HG03571 (cell line): ENCODE measurements around the gene RAVER1.

Experiments used
- ATAC-seq: cut with Tn5 transposase; IDR thresholded peaks from one replicate; pipeline ENCODE4 v1.9.1; 2021; ENCODE audit not compliant: unreplicated experiment

The RAVER1 gene

GRCh38 chr19:10318807-10319682, 14.3 kb downstream of the RAVER1 start:
- ATAC-seq: no peak

GRCh38 chr19:10317857-10318462, 15.4 kb downstream of the RAVER1 start:
- no peak for ATAC-seq

- ATAC-seq: no peak
Measured at GRCh38 chr19:10317045-10317856, 16.1 kb downstream of the RAVER1 start.

GRCh38 chr19:10316229-10317044, 16.9 kb downstream of the RAVER1 start:
- ATAC-seq: no peak

GRCh38 chr19:10315335-10316214, 17.8 kb downstream of the RAVER1 start, which contains the start of gene FDX2:
Gene FDX2 (minus strand): TSS chr19:10316015. CDS start chr19:10315996, 19 bp downstream.
- peak; percentile 68 for ATAC-seq

- no peak for ATAC-seq
Measured at GRCh38 chr19:10309423-10309822, 23.9 kb downstream of the RAVER1 start, which contains the start of gene ZGLP1. Gene ZGLP1 (minus strand): TSS chr19:10309815.

GRCh38 chr19:10306327-10306726, 27.0 kb downstream of the RAVER1 start:
- ATAC-seq: no peak

- no peak for ATAC-seq
Measured at GRCh38 chr19:10305139-10305806, 28.1 kb downstream of the RAVER1 start.

GRCh38 chr19:10299545-10300458, 33.5 kb downstream of the RAVER1 start:
- no peak for ATAC-seq

- no peak for ATAC-seq
Measured at GRCh38 chr19:10295847-10296591, 37.3 kb downstream of the RAVER1 start.

GRCh38 chr19:10295305-10295846, 38.0 kb downstream of the RAVER1 start:
- no peak for ATAC-seq

GRCh38 chr19:10294368-10294697, 39.0 kb downstream of the RAVER1 start:
- no peak for ATAC-seq

- ATAC-seq: no peak
Measured at GRCh38 chr19:10293637-10294367, 39.5 kb downstream of the RAVER1 start.

- no peak for ATAC-seq
Measured at GRCh38 chr19:10292789-10293636, 40.3 kb downstream of the RAVER1 start.

- no peak for ATAC-seq
Measured at GRCh38 chr19:10292206-10292788, 41.0 kb downstream of the RAVER1 start.
